Cardiac muscle cell (in vitro differentiated cells and primary cell): ENCODE measurements around the gene RUNX2. TPM values are rescaled to one million over a fixed set of nuclear protein-coding genes. Genes with fewer than 3 reads are reported as not detected.

ENCODE experiments used
- DNase-seq, 2 donors: peaks; one replicate each; pipeline versions ENCODE4 v3.0.0 to v3.0.0-alpha.2; 2010 to 2017; ENCODE audit warnings: low read depth in 1 of 2, low spot score in 1 of 2
- H3K27ac ChIP-seq: fragments of 200-600 bp; sonication (generic); 2 replicates; pipeline ENCODE4 v1.5.1; 2016
- H3K27me3 ChIP-seq: fragments of 200-600 bp; sonication (generic); 2 replicates; pipeline ENCODE4 v1.6.0; 2016; ENCODE audit warnings: control low read depth
- H3K36me3 ChIP-seq: fragments of 200-600 bp; sonication (generic); 2 replicates; pipeline ENCODE4 v1.5.1; 2016; ENCODE audit warnings: control low read depth
- H3K4me1 ChIP-seq: fragments of 200-600 bp; sonication (generic); 2 replicates; pipeline ENCODE4 v1.8.1; 2017; ENCODE audit warnings: low read depth, mild to moderate bottlenecking, mixed run types
- H3K4me3 ChIP-seq: fragments of 200-600 bp; sonication (generic); 2 replicates; pipeline ENCODE4 v1.5.1; 2016; ENCODE audit warnings: mild to moderate bottlenecking
- H3K9me3 ChIP-seq: fragments of 200-600 bp; sonication (generic); 2 replicates; pipeline ENCODE4 v1.5.1; 2017; ENCODE audit warnings: low read depth, mild to moderate bottlenecking, control low read depth
- polyA plus RNA-seq: library from polyadenylated mRNA; unstranded; fragments of >200 nt; fragmentation: Nextera tagmentation; extraction: Ambion mirVana; gene quantifications from 2 replicates; pipeline ENCODE4 v1.2.1, GENCODE V29; 2016
- total RNA-seq: library from RNA; depleted of rRNA; stranded (reverse); fragments of >200 nt; gene quantifications from 2 replicates; pipeline ENCODE4 v1.2.3, GENCODE V29; 2016
- TF ChIP-seq, protein P1 (sequence below): IDR thresholded peaks from 2 replicates; pipeline ENCODE4 v1.5.1; 2012; ENCODE audit warnings: low read depth, mild to moderate bottlenecking, low read length

The RUNX2 gene
- total and polyA plus RNA-seq, 2 experiments from 2014 or later, result 1.6 to 1.9 TPM

DNA sequence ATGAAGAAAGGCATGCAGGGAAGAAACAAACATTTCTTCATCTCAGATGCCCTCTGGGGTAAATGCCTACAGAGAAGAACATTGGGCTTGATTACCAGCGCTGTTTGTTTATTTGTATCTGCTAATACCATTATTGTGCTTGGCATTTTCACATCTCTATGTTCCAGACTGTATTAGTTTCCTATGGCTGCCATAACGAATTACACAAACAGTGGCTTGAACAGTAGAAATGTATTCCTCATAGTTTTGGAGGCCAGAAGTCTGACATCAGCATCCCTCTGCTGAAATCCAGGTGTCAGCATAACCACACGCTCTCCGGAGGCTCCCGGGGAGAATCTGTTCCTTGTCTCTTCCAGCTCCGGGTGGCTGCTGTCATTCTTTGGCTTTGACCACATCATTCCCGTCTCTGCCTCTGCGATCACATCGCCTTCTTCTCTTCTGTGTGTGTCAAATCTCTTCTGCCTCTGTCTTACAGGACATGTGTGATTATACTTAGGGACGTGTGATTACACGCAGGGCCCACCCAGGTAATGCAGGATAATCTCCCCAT lies 291.2 kb downstream of the RUNX2 start:
- peak in 1 of 2 donors; percentile 22 for DNase-seq
- no peak overlapping the region for H3K27ac ChIP-seq
- H3K4me3 ChIP-seq, result no peak overlapping the region
- H3K36me3 ChIP-seq, result no peaks in the 10 kb centered on the region
- no peaks in the 10 kb centered on the region for H3K27me3 ChIP-seq
- TF ChIP-seq, protein P1, sequence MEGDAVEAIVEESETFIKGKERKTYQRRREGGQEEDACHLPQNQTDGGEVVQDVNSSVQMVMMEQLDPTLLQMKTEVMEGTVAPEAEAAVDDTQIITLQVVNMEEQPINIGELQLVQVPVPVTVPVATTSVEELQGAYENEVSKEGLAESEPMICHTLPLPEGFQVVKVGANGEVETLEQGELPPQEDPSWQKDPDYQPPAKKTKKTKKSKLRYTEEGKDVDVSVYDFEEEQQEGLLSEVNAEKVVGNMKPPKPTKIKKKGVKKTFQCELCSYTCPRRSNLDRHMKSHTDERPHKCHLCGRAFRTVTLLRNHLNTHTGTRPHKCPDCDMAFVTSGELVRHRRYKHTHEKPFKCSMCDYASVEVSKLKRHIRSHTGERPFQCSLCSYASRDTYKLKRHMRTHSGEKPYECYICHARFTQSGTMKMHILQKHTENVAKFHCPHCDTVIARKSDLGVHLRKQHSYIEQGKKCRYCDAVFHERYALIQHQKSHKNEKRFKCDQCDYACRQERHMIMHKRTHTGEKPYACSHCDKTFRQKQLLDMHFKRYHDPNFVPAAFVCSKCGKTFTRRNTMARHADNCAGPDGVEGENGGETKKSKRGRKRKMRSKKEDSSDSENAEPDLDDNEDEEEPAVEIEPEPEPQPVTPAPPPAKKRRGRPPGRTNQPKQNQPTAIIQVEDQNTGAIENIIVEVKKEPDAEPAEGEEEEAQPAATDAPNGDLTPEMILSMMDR, result no peak
- H3K4me1 ChIP-seq, result no peaks in the 10 kb centered on the region
- H3K9me3 ChIP-seq, result no peaks in the 10 kb centered on the region

DNA sequence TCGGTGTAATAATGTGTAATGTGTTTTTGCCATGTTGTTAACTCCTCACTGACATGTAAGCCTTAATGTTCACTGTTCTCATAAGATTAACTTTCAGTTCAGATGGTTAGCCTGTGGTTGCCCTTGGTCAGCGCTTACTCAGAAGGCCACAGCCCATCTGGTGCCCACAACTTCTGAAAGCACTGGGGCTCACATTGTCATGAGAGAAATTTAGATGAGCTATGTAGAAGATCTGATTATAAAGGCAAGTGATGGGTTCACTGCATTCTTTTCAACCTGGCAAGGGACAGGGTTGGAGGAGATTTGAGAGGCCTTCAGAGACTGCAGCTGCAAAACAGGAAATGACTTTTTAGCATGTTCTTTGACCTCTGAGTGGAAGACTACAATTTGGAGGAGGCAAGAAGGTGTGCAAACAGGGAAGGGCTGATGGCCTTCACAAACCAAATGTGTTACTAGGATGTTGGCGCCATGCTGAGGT lies 291.9 kb downstream of the RUNX2 start:
- Histone ChIP-seq H3K9me3 (no peaks in the 10 kb centered on the region), H3K27me3 (no peaks in the 10 kb centered on the region), H3K36me3 (no peaks in the 10 kb centered on the region), H3K4me1 (no peaks in the 10 kb centered on the region), H3K4me3 (no peak overlapping the region), H3K27ac (no peak overlapping the region)
- peak in 1 of 2 donors; percentile 33 for DNase-seq
- TF ChIP-seq, protein P1, result no peak

DNA sequence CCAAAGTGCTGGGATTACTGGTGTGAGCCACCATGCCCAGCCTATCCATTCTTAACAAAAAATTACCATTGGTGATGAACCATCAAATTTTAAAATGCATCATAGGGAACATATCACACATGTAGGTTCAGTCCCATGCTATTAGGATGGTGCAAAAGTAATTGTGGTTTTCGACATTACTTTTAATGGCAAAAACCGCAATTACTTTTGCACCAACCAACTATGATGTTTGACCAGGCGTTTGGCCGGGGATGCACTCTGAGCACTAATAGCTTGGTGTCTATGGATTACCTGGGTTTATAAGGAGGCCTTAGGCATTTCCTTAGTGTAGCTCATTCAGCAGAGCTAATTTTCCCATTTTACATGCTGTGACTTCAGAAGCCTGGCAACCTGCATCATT lies 296.1 kb downstream of the RUNX2 start:
- H3K27ac ChIP-seq, result no peak overlapping the region
- H3K4me3 ChIP-seq, result no peak overlapping the region
- H3K27me3 ChIP-seq, result no peaks in the 10 kb centered on the region
- TF ChIP-seq, protein P1, result no peak
- H3K9me3 ChIP-seq, result no peaks in the 10 kb centered on the region
- no peaks in the 10 kb centered on the region for H3K36me3 ChIP-seq
- no peak for DNase-seq
- no peaks in the 10 kb centered on the region for H3K4me1 ChIP-seq

DNA sequence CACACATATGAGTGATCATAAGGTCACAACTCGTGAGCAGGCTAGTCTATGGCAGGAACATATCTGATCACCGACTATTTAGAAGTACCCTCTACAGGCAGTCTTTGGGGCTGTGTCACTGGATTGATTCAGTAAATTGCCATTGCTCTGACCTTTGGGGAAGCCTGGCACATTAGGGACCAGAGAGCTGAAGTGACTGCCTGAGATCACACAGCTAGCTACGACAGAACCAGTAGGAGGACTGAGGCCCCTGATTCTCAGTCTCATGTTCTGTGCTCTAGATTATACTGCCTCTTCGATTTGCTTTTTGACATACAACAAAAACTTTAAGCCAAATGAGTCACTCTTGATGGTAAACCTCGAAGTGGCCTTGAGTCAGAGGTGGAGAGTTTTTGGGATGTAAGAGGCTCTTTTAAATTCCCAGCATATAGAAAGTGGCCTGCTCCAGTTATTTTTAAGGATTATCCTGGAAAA lies 297.1 kb downstream of the RUNX2 start:
- peak in 1 of 2 donors; percentile 62 for DNase-seq
- Histone ChIP-seq H3K36me3 (no peaks in the 10 kb centered on the region), H3K4me1 (no peaks in the 10 kb centered on the region), H3K27me3 (no peaks in the 10 kb centered on the region), H3K9me3 (no peaks in the 10 kb centered on the region), H3K27ac (no peak overlapping the region), H3K4me3 (no peak overlapping the region)
- TF ChIP-seq, protein P1, result no peak

DNA sequence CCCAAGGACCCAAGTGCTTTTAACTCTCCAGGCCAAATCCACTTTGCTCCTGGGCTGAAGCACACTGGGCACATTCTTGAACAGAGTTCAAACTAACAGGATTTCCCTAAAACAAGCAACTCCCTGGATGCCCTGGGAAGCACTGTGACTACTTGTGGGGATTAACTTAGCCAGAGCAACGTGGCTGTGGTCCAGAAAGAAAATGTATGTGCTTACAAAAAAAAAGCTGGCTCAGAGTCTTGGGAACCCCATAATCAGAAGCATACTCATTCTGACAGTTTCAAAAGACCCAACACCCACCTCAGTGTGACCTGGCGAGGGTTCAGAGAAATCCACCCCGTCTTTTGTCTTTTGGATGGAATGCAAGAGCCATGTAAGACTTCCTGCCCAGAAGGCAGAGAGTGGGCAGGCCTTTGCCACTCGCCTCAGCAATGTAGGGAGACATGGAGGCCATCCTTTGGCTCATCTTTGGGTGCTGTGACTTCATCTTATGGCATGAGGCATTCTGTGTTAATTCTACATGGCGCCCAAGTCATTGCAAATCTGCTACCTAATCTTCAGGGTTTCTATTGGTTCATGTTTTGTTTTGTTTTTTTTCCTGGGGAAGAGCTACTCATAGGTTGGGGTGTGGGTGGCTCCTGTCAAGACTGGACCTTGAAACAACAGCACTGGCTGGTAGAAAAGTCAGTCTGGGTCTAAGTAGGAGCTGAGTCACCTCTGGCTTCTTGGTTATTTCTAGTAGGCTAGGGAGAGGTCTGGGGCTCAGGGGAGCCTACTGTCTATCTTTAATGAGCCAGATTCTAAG lies 298.2 kb downstream of the RUNX2 start:
- peak in 1 of 2 donors; percentile 85 for DNase-seq
- no peaks in the 10 kb centered on the region for H3K36me3 ChIP-seq
- H3K4me1 ChIP-seq, result no peaks in the 10 kb centered on the region
- no peak overlapping the region for H3K4me3 ChIP-seq
- no peak overlapping the region for H3K27ac ChIP-seq
- no peaks in the 10 kb centered on the region for H3K27me3 ChIP-seq
- TF ChIP-seq, protein P1, result no peak
- H3K9me3 ChIP-seq, result no peaks in the 10 kb centered on the region
